HG03095 (cell line): Measurements from ENCODE around the gene ISCU.
"Not testable (repeated sequence)": the region's sequence is repeated elsewhere in the genome, so short reads cannot be mapped to it uniquely, and the experiment has no call there.

Source experiments
- ATAC-seq: cut with Tn5 transposase; IDR thresholded peaks from one replicate; pipeline ENCODE4 v1.9.1; 2021; ENCODE audit warnings: moderate library complexity; ENCODE audit not compliant: unreplicated experiment

The ISCU gene

GRCh38 chr12:108586306-108586705, 23.9 kb downstream of the ISCU start:
- ATAC-seq = no peak

GRCh38 chr12:108587826-108588225, 25.4 kb downstream of the ISCU start:
- ATAC-seq = no peak

- ATAC-seq = no peak
These were observed 26.8 kb downstream of the ISCU start for GRCh38 chr12:108589028-108589839.

- ATAC-seq = no peak
These were observed 27.4 kb downstream of the ISCU start for GRCh38 chr12:108589840-108590229.

- not testable (repeated sequence) for ATAC-seq
These were observed 28.1 kb downstream of the ISCU start for GRCh38 chr12:108590463-108590862.

- no peak for ATAC-seq
These were observed 29.0 kb downstream of the ISCU start for GRCh38 chr12:108591267-108591980.

- ATAC-seq = no peak
These were observed 29.9 kb downstream of the ISCU start for GRCh38 chr12:108592033-108592909.

GRCh38 chr12:108594323-108594903, 32.0 kb downstream of the ISCU start:
- ATAC-seq = no peak

GRCh38 chr12:108594960-108595710, 32.7 kb downstream of the ISCU start:
- ATAC-seq = no peak

- ATAC-seq = no peak
These were observed 33.6 kb downstream of the ISCU start for GRCh38 chr12:108595711-108596647.

GRCh38 chr12:108596854-108597558, 34.6 kb downstream of the ISCU start:
- no peak for ATAC-seq

GRCh38 chr12:108597559-108598471, 35.4 kb downstream of the ISCU start, which contains the start of gene TMEM119:
TSS of gene TMEM119 (minus strand) at chr12:108598084. CDS start at chr12:108592383, 5,701 bp downstream.
- no peak for ATAC-seq

- ATAC-seq = no peak
These were observed 36.3 kb downstream of the ISCU start for GRCh38 chr12:108598553-108599250.

GRCh38 chr12:108599541-108599940, 37.1 kb downstream of the ISCU start:
- ATAC-seq = no peak

- ATAC-seq = no peak
These were observed 37.7 kb downstream of the ISCU start for GRCh38 chr12:108599948-108600701.

GRCh38 chr12:108600702-108601007, 38.3 kb downstream of the ISCU start:
- ATAC-seq = no peak
